Smooth muscle cell (in vitro differentiated cells): Measurements from ENCODE around the gene TBATA. TPM values are rescaled to one million over a fixed set of nuclear protein-coding genes. Genes with fewer than 3 reads are reported as not detected.

Experiments used
- DNase-seq: peaks from one replicate; lab custom pipeline; 2025; ENCODE audit not compliant: unreplicated experiment; lab: John Stamatoyannopoulos, UW
- H2AFZ ChIP-seq: fragments of 200-600 bp; sonication (generic); 2 replicates; pipeline ENCODE4 v1.6.0; 2016; ENCODE audit warnings: antibody characterized with exemption, low read depth, mild to moderate bottlenecking
- H3F3A ChIP-seq: fragments of 200-600 bp; sonication (generic); 2 replicates; pipeline ENCODE4 v1.6.0; 2017; ENCODE audit warnings: antibody characterized with exemption, low read depth
- H3K27ac ChIP-seq: fragments of 200-600 bp; sonication (generic); 2 replicates; pipeline ENCODE4 v1.5.1; 2016; ENCODE audit warnings: low read depth, mild to moderate bottlenecking
- H3K27me3 ChIP-seq: fragments of 200-600 bp; sonication (generic); 2 replicates; pipeline ENCODE4 v1.6.1; 2016; ENCODE audit warnings: low read depth, mild to moderate bottlenecking
- H3K36me3 ChIP-seq: fragments of 200-600 bp; sonication (generic); 2 replicates; pipeline ENCODE4 v1.5.1; 2016; ENCODE audit warnings: low read depth
- H3K4me1 ChIP-seq: fragments of 200-600 bp; sonication (generic); 2 replicates; pipeline ENCODE4 v1.5.1; 2016; ENCODE audit warnings: low read depth
- H3K4me2 ChIP-seq: fragments of 200-600 bp; sonication (generic); 2 replicates; pipeline ENCODE4 v1.6.0; 2016; ENCODE audit warnings: mild to moderate bottlenecking
- H3K4me3 ChIP-seq: fragments of 200-600 bp; sonication (generic); 2 replicates; pipeline ENCODE4 v1.5.1; 2016; ENCODE audit warnings: mild to moderate bottlenecking
- H3K79me2 ChIP-seq: fragments of 200-600 bp; sonication (generic); 2 replicates; pipeline ENCODE4 v1.6.0; 2016; ENCODE audit warnings: low read depth, mild to moderate bottlenecking
- H3K9ac ChIP-seq: fragments of 200-600 bp; sonication (generic); 2 replicates; pipeline ENCODE4 v1.6.0; 2016; ENCODE audit warnings: low read depth
- H3K9me3 ChIP-seq: fragments of 200-600 bp; sonication (generic); replicated peaks from 2 replicates; pipeline ENCODE4 v1.5.1; 2016; ENCODE audit warnings: low read depth
- H4K20me1 ChIP-seq: fragments of 200-600 bp; sonication (generic); 2 replicates; pipeline ENCODE4 v1.6.0; 2016; ENCODE audit warnings: low read depth
- WGBS: methylation state at CpG from one replicate; pipeline ENCODE4 v1.1.7; 2016; ENCODE audit warnings: low lambda C conversion rate; 5-methylcytosine and 5-hydroxymethylcytosine counted together
- polyA plus RNA-seq: library from polyadenylated mRNA; unstranded; fragments of >200 nt; fragmentation: Nextera tagmentation; extraction: Ambion mirVana; gene quantifications from 2 replicates; pipeline ENCODE4 v1.2.1, GENCODE V29; 2016
- small RNA-seq: library from RNA; depleted of rRNA; stranded (forward); fragments of <200 nt; gene quantifications from one replicate; pipeline ENCODE3, GENCODE V24; 2014
- total RNA-seq: library from RNA; depleted of rRNA; stranded (reverse); fragments of >200 nt; gene quantifications from 2 replicates; pipeline ENCODE4 v1.2.3, GENCODE V29; 2014
- TF ChIP-seq, protein P1 (sequence below): fragments of 200-600 bp; sonication (generic); IDR thresholded peaks from 2 replicates; pipeline ENCODE4 v1.5.1; 2017; ENCODE audit warnings: borderline replicate concordance, mild to moderate bottlenecking, antibody characterized with exemption; ENCODE audit not compliant: insufficient read depth, poor library complexity, severe bottlenecking

The TBATA gene
- total and polyA plus RNA-seq, 2 experiments from 2014 or later, result not detected

GRCh38 chr10:70722820-70723424 lies 62.3 kb downstream of the TBATA start:
- H3K9me3 ChIP-seq, result no peaks in the 10 kb centered on the region
- no peak overlapping the region for H3K9ac ChIP-seq
- H3K36me3 ChIP-seq, result no peaks in the 10 kb centered on the region
- no peak for DNase-seq
- no peaks in the 10 kb centered on the region for H4K20me1 ChIP-seq
- WGBS, result 55% methylated on average over 4 of the region's 4 CpGs
- peak overlapping the region; percentile 29 for H3K27ac ChIP-seq
- H3K4me2 ChIP-seq, result no peak overlapping the region
- TF ChIP-seq, protein P1, sequence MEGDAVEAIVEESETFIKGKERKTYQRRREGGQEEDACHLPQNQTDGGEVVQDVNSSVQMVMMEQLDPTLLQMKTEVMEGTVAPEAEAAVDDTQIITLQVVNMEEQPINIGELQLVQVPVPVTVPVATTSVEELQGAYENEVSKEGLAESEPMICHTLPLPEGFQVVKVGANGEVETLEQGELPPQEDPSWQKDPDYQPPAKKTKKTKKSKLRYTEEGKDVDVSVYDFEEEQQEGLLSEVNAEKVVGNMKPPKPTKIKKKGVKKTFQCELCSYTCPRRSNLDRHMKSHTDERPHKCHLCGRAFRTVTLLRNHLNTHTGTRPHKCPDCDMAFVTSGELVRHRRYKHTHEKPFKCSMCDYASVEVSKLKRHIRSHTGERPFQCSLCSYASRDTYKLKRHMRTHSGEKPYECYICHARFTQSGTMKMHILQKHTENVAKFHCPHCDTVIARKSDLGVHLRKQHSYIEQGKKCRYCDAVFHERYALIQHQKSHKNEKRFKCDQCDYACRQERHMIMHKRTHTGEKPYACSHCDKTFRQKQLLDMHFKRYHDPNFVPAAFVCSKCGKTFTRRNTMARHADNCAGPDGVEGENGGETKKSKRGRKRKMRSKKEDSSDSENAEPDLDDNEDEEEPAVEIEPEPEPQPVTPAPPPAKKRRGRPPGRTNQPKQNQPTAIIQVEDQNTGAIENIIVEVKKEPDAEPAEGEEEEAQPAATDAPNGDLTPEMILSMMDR, result no peak
- no peak overlapping the region for H2AFZ ChIP-seq
- no peaks in the 10 kb centered on the region for H3K79me2 ChIP-seq
- H3F3A ChIP-seq, result no peaks in the 10 kb centered on the region
- H3K27me3 ChIP-seq, result no peaks in the 10 kb centered on the region
- no peaks in the 10 kb centered on the region for H3K4me1 ChIP-seq
- H3K4me3 ChIP-seq, result no peak overlapping the region

Small RNA genes within 50 kb of the gene (small RNA-seq; reads per million reads assigned to genes)
- gene RPS26P40, result not detected

Other genes with a start within 250 kb of the TBATA start
- gene PRF1, start 182.6 kb downstream of the TBATA start, total RNA-seq, result not detected in 2 replicates
- gene PRF1, start 182.6 kb downstream of the TBATA start, polyA plus RNA-seq, result not detected in 2 replicates
- gene ADAMTS14, start 112.9 kb downstream of the TBATA start, total RNA-seq, result 5.5 and 6.3 TPM in 2 replicates
- gene ADAMTS14, start 112.9 kb downstream of the TBATA start, polyA plus RNA-seq, result 10.1 and 12.0 TPM in 2 replicates
- gene SGPL1, start 30.6 kb upstream of the TBATA start, total RNA-seq, result 41.1 and 52.0 TPM in 2 replicates
- 20.0 and 35.2 TPM in 2 replicates for gene SGPL1, start 30.6 kb upstream of the TBATA start, polyA plus RNA-seq
- 18.3 and 34.7 TPM in 2 replicates for gene PCBD1, start 103.2 kb upstream of the TBATA start, total RNA-seq
- 34.7 and 48.5 TPM in 2 replicates for gene PCBD1, start 103.2 kb upstream of the TBATA start, polyA plus RNA-seq